ENCODE results near the gene REXO1. TPM values are rescaled to one million over a fixed set of nuclear protein-coding genes. Genes with fewer than 3 reads are reported as not detected.
"Not testable (repeated sequence)": the region's sequence is repeated elsewhere in the genome, so short reads cannot be mapped to it uniquely, and the experiment has no call there.

Gene REXO1
- total and polyA plus RNA-seq, 2 experiments from 2014 or later, result 19.2 to 39.7 TPM

- peak; percentile 14 for TF ChIP-seq CTCF (IDR thresholded peaks at IDR 0.05; ENCODE audit: low read depth, low read length)
- not testable (repeated sequence) for H3K36me3 ChIP-seq; DNase-seq (ENCODE audit: low read depth in 1 of 2, low spot score in 1 of 2); H3K9me3 ChIP-seq (ENCODE audit: low read depth); H3K27me3 ChIP-seq
- Histone ChIP-seq H3K4me3 (peak overlapping the region; percentile 94), H3K27ac (peak overlapping the region; percentile 93), H3K4me1 (ENCODE audit: low read depth) (peaks cover 16% of the 10 kb centered on the region)
These were observed 28.4 kb upstream of the REXO1 start for GRCh38 chr19:1876496-1877279.

- H3K9me3 ChIP-seq (ENCODE audit: low read depth), result no peaks in the 10 kb centered on the region
- peak; percentile 93 to 96 for DNase-seq (ENCODE audit: low read depth in 1 of 2, low spot score in 1 of 2)
- peak overlapping the region; percentile 94 for H3K4me3 ChIP-seq
- H3K36me3 ChIP-seq, result no peaks in the 10 kb centered on the region
- TF ChIP-seq CTCF (IDR thresholded peaks at IDR 0.05; ENCODE audit: low read depth, low read length), result no peak
- no peaks in the 10 kb centered on the region for H3K27me3 ChIP-seq
- H3K27ac ChIP-seq, result peak overlapping the region; percentile 93
- peaks cover 16% of the 10 kb centered on the region for H3K4me1 ChIP-seq (ENCODE audit: low read depth)
These were observed 27.6 kb upstream of the REXO1 start for GRCh38 chr19:1875646-1876495.

- peak overlapping the region; percentile 94 for H3K4me3 ChIP-seq
- peak overlapping the region; percentile 93 for H3K27ac ChIP-seq
- DNase-seq (ENCODE audit: low read depth in 1 of 2, low spot score in 1 of 2); H3K27me3 ChIP-seq; H3K9me3 ChIP-seq (ENCODE audit: low read depth); H3K36me3 ChIP-seq: not testable (repeated sequence)
- peaks cover 16% of the 10 kb centered on the region for H3K4me1 ChIP-seq (ENCODE audit: low read depth)
These were observed 27.0 kb upstream of the REXO1 start for GRCh38 chr19:1875265-1875645.

GRCh38 chr19:1874554-1875185 lies 26.4 kb upstream of the REXO1 start:
- DNase-seq (ENCODE audit: low read depth in 1 of 2, low spot score in 1 of 2), result no peak
- TF ChIP-seq CTCF (IDR thresholded peaks at IDR 0.05; ENCODE audit: low read depth, low read length), result no peak
- no peaks in the 10 kb centered on the region for H3K36me3 ChIP-seq
- H3K4me1 ChIP-seq (ENCODE audit: low read depth), result peaks cover 16% of the 10 kb centered on the region
- H3K9me3 ChIP-seq (ENCODE audit: low read depth), result no peaks in the 10 kb centered on the region
- H3K4me3 ChIP-seq, result peak overlapping the region; percentile 94
- no peaks in the 10 kb centered on the region for H3K27me3 ChIP-seq
- H3K27ac ChIP-seq, result peak overlapping the region; percentile 93

GRCh38 chr19:1873524-1874473 lies 25.5 kb upstream of the REXO1 start:
- Histone ChIP-seq H3K27ac (no peak overlapping the region), H3K27me3 (no peaks in the 10 kb centered on the region), H3K4me1 (ENCODE audit: low read depth) (peaks cover 16% of the 10 kb centered on the region), H3K9me3 (ENCODE audit: low read depth) (no peaks in the 10 kb centered on the region), H3K36me3 (no peaks in the 10 kb centered on the region), H3K4me3 (no peak overlapping the region)
- no peak for TF ChIP-seq CTCF (IDR thresholded peaks at IDR 0.05; ENCODE audit: low read depth, low read length)
- DNase-seq (ENCODE audit: low read depth in 1 of 2, low spot score in 1 of 2), result no peak

Data from cardiac muscle cell (in vitro differentiated cells and primary cell).